HG02943 (cell line): ENCODE data around the gene LRP3.

Source experiments
- ATAC-seq: cut with Tn5 transposase; IDR thresholded peaks from one replicate; pipeline ENCODE4 v1.9.1; 2021; ENCODE audit warnings: mild to moderate bottlenecking, low read depth, moderate library complexity; ENCODE audit not compliant: unreplicated experiment

The LRP3 gene

GRCh38 chr19:33251076-33251475, 56.9 kb downstream of the LRP3 start:
- no peak for ATAC-seq

GRCh38 chr19:33251526-33252090, 57.5 kb downstream of the LRP3 start:
- ATAC-seq: no peak

- ATAC-seq: no peak
These were observed 58.4 kb downstream of the LRP3 start for GRCh38 chr19:33252418-33252962.

- no peak for ATAC-seq
These were observed 58.8 kb downstream of the LRP3 start for GRCh38 chr19:33252971-33253370.

- no peak for ATAC-seq
These were observed 60.2 kb downstream of the LRP3 start for GRCh38 chr19:33254245-33254824.

- no peak for ATAC-seq
These were observed 61.7 kb downstream of the LRP3 start for GRCh38 chr19:33255781-33256180.

GRCh38 chr19:33256261-33256660, 62.1 kb downstream of the LRP3 start:
- ATAC-seq: no peak

GRCh38 chr19:33257828-33258227, 63.7 kb downstream of the LRP3 start:
- no peak for ATAC-seq
